ENCODE measurements around the gene SELENOV. TPM values are rescaled to one million over a fixed set of nuclear protein-coding genes. Genes with fewer than 3 reads are reported as not detected.

The SELENOV gene
- total and polyA plus RNA-seq, 9 of the 15 experiments (the other 6 are each of a cell fraction or from before 2014, with no cell fraction given), result 0.04 to 0.09 (median 0.06) TPM; not detected in 4

DNA sequence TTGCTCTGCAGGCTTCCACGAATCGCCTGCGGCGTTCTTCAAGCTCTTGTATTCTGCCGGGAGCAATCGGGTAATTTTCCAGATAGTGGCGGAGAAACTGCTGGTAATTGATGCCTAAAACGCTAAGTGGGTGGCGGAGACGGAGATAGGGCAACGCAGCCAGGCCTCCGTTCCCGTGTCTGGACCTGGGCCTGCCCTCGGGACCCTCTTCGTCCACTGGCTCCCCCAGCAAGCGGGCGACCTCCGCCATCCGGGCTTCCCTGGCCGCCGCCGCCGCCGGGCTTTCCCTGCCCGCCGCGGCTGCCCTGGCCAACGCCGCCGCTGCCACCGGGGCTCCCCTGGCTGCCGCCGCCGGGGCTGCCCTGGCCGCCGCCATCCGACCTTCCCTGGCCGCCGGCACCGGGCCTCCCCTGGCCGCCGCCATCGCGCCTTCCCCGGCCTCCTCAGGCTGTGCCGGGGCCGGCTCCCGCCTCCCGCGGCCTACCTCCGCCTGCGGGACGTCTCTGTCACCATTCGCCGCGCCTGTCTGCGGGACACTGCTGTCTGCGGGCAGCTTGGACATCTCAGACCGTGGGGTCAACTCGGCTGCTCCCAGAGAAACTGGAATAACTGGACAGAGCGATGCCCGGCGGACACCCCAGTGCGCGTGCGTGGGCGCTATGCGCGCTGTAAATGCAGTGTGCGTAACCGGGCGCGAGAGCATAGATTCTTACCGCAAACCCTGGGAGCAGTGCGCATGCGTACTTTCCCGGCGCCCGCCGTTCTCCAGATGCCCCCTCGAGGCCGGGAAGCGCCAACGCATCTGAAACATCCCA is 24.8 kb downstream of the SELENOV start, which contains the start of gene EID2 (continued):
- TF ChIP-seq, protein P1, sequence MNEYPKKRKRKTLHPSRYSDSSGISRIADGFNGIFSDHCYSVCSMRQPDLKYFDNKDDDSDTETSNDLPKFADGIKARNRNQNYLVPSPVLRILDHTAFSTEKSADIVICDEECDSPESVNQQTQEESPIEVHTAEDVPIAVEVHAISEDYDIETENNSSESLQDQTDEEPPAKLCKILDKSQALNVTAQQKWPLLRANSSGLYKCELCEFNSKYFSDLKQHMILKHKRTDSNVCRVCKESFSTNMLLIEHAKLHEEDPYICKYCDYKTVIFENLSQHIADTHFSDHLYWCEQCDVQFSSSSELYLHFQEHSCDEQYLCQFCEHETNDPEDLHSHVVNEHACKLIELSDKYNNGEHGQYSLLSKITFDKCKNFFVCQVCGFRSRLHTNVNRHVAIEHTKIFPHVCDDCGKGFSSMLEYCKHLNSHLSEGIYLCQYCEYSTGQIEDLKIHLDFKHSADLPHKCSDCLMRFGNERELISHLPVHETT (CRISPR knock-in tag; conservative IDR thresholded peaks at IDR 0.05 in 1 of 2, IDR thresholded peaks at IDR 0.05 in 1 of 2), result peak in 1 of 2 experiments; percentile 80; a peak in 2 of 4 replicates
- TF ChIP-seq, protein P2, sequence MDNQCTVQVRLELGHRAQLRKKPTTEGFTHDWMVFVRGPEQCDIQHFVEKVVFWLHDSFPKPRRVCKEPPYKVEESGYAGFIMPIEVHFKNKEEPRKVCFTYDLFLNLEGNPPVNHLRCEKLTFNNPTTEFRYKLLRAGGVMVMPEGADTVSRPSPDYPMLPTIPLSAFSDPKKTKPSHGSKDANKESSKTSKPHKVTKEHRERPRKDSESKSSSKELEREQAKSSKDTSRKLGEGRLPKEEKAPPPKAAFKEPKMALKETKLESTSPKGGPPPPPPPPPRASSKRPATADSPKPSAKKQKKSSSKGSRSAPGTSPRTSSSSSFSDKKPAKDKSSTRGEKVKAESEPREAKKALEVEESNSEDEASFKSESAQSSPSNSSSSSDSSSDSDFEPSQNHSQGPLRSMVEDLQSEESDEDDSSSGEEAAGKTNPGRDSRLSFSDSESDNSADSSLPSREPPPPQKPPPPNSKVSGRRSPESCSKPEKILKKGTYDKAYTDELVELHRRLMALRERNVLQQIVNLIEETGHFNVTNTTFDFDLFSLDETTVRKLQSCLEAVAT (IDR thresholded peaks at IDR 0.05), result 0 out of 4 replicates have a peak, but pooled peaks of 1 of the 2 experiments have one; percentile 15
- TF ChIP-seq MAZ (CRISPR knock-in tag; conservative IDR thresholded peaks at IDR 0.05 in 1 of 2, IDR thresholded peaks at IDR 0.05 in 1 of 2) (peak; percentile 68 to 79), ARID1B (IDR thresholded peaks at IDR 0.05) (no peak), PRMT5 (CRISPR knock-in tag; IDR thresholded peaks at IDR 0.05) (no peak), PYGO2 (tag; IDR thresholded peaks at IDR 0.05) (no peak), NONO (IDR thresholded peaks at IDR 0.05; ENCODE audit: low read depth in 2 of 2, low read length in 1 of 2) (0 out of 4 replicates have a peak, but pooled peaks of 1 of the 2 experiments have one; percentile 44), C11orf30 (IDR thresholded peaks at IDR 0.05; ENCODE audit: low read depth) (no peak), BACH1 (tag; IDR thresholded peaks at IDR 0.05) (no peak), SP1 (CRISPR knock-in tag; IDR thresholded peaks at IDR 0.05) (peak; percentile 68), TSC22D4 (tag; IDR thresholded peaks at IDR 0.05) (no peak), TGIF2 (CRISPR knock-in tag; IDR thresholded peaks at IDR 0.05) (no peak), ZNF408 (CRISPR knock-in tag; IDR thresholded peaks at IDR 0.05; ENCODE audit: low read depth) (no peak), ZBTB9 (CRISPR knock-in tag; IDR thresholded peaks at IDR 0.05) (0 out of 2 replicates have a peak, but pooled peaks have one; percentile 58), CAMTA2 (CRISPR knock-in tag; conservative IDR thresholded peaks at IDR 0.05) (0 out of 2 replicates have a peak, but pooled peaks have one; percentile 36), STAT5B (CRISPR knock-in tag; IDR thresholded peaks at IDR 0.05) (no peak), SIN3B (IDR thresholded peaks at IDR 0.05; ENCODE audit: low read depth) (peak; percentile 54), MAFG (tag; conservative IDR thresholded peaks at IDR 0.05) (no peak), HCFC1 (IDR thresholded peaks at IDR 0.05; ENCODE audit: low read depth, low read length) (peak; percentile 18; the same call in 1 of the 2 replicates), ZFP1 (CRISPR knock-in tag; IDR thresholded peaks at IDR 0.05) (no peak)
- TF ChIP-seq, protein P3, sequence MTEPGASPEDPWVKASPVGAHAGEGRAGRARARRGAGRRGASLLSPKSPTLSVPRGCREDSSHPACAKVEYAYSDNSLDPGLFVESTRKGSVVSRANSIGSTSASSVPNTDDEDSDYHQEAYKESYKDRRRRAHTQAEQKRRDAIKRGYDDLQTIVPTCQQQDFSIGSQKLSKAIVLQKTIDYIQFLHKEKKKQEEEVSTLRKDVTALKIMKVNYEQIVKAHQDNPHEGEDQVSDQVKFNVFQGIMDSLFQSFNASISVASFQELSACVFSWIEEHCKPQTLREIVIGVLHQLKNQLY (CRISPR knock-in tag; conservative IDR thresholded peaks at IDR 0.05), result peak in 1 of 2 experiments; percentile 74; a peak in 1 of 4 replicates

Measured in K562 (cell line).